HL-60 (cell line): ENCODE results near the gene SLAIN1.

Experiments
- TF ChIP-seq, protein P1 (sequence below): IDR thresholded peaks from 2 replicates; pipeline ENCODE4 v1.6.1; 2012; ENCODE audit warnings: low read depth; ENCODE audit not compliant: insufficient replicate concordance
- TF ChIP-seq, protein P2 (sequence below): IDR thresholded peaks from one replicate; pipeline ENCODE4 v1.5.1; 2011; ENCODE audit warnings: low read length, control low read depth, inconsistent platforms; ENCODE audit not compliant: insufficient read depth

DNA sequence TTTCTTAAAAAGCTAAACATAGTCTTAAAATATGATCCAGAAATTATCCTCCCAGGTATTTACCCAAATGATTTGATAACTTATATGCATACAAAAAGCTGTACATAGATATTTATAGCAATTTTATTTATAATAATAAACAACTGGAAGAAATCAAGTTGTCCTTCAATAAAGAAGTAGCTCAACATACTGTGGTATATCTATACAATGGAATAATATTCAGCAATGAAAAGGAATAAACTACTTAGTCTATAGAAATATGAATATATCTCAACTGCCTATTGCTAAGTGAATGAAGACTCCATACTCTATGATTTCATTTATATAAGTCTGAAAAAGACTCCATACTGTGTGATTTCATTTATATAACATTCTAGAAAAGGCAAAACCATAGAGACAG is 47.1 kb upstream of the SLAIN1 start:
- TF ChIP-seq, protein P1, sequence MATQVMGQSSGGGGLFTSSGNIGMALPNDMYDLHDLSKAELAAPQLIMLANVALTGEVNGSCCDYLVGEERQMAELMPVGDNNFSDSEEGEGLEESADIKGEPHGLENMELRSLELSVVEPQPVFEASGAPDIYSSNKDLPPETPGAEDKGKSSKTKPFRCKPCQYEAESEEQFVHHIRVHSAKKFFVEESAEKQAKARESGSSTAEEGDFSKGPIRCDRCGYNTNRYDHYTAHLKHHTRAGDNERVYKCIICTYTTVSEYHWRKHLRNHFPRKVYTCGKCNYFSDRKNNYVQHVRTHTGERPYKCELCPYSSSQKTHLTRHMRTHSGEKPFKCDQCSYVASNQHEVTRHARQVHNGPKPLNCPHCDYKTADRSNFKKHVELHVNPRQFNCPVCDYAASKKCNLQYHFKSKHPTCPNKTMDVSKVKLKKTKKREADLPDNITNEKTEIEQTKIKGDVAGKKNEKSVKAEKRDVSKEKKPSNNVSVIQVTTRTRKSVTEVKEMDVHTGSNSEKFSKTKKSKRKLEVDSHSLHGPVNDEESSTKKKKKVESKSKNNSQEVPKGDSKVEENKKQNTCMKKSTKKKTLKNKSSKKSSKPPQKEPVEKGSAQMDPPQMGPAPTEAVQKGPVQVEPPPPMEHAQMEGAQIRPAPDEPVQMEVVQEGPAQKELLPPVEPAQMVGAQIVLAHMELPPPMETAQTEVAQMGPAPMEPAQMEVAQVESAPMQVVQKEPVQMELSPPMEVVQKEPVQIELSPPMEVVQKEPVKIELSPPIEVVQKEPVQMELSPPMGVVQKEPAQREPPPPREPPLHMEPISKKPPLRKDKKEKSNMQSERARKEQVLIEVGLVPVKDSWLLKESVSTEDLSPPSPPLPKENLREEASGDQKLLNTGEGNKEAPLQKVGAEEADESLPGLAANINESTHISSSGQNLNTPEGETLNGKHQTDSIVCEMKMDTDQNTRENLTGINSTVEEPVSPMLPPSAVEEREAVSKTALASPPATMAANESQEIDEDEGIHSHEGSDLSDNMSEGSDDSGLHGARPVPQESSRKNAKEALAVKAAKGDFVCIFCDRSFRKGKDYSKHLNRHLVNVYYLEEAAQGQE, result no peak
- TF ChIP-seq, protein P2, sequence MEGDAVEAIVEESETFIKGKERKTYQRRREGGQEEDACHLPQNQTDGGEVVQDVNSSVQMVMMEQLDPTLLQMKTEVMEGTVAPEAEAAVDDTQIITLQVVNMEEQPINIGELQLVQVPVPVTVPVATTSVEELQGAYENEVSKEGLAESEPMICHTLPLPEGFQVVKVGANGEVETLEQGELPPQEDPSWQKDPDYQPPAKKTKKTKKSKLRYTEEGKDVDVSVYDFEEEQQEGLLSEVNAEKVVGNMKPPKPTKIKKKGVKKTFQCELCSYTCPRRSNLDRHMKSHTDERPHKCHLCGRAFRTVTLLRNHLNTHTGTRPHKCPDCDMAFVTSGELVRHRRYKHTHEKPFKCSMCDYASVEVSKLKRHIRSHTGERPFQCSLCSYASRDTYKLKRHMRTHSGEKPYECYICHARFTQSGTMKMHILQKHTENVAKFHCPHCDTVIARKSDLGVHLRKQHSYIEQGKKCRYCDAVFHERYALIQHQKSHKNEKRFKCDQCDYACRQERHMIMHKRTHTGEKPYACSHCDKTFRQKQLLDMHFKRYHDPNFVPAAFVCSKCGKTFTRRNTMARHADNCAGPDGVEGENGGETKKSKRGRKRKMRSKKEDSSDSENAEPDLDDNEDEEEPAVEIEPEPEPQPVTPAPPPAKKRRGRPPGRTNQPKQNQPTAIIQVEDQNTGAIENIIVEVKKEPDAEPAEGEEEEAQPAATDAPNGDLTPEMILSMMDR, result no peak
